HepG2 (cell line): Measurements from ENCODE around the gene CRAMP1. TPM values are rescaled to one million over a fixed set of nuclear protein-coding genes. Genes with fewer than 3 reads are reported as not detected.

ENCODE experiments used
- ATAC-seq: fragments of 200-7000 bp; cut with Tn5 transposase; 3 replicates; pipeline ENCODE4 v1.9.1; 2020; ENCODE audit warnings: mild to moderate bottlenecking, moderate library complexity
- BruUV-seq: library from RNA; stranded (reverse); fragments of 400-500 nt; replicated peaks from 2 replicates; lab custom pipeline; 2021; lab: Mats Ljungman, UMichigan
- CTCF ChIA-PET: fragments of 300-600 bp; formaldehyde crosslinking; extraction: SDS; loops from one replicate; lab custom pipeline; 2021; ENCODE audit warnings: low total read pairs, inconsistent platforms, low intra/inter-chr PET ratio; lab: Yijun Ruan, JAX
- POLR2A ChIA-PET: fragments of 350-600 bp; sonication (Branson Sonifier 250); formaldehyde crosslinking; loops from one replicate; lab custom pipeline; 2020; ENCODE audit warnings: antibody characterized with exemption, inconsistent platforms; lab: Yijun Ruan, JAX
- DNase-seq: peaks from one replicate; pipeline ENCODE4 v3.0.0-alpha.2; 2015; ENCODE audit warnings: low spot score
- FAIRE-seq: peaks from 3 replicates; lab custom pipeline; 2011; peaks lifted over from hg19 to GRCh38; lab: Jason Lieb, UNC
- H2AFZ ChIP-seq: one replicate; pipeline ENCODE4 v1.6.1; 2011; ENCODE audit warnings: low read length, inconsistent platforms
- H3K27ac ChIP-seq: fragments of 300-600 bp; 3 replicates; pipeline ENCODE4 v1.8.0; 2011; ENCODE audit warnings: mixed run types, mild to moderate bottlenecking, mixed read lengths, low read length, inconsistent platforms; ENCODE audit not compliant: insufficient read depth; ENCODE audit errors: extremely low read length
- H3K27me3 ChIP-seq, 2 experiments: fragments of 200-600 bp in 1 of 2; 2 replicates in 1 of 2; 3 replicates in 1 of 2; pipeline versions ENCODE4 v1.6.0 to v1.8.0; 2011; ENCODE audit warnings: low read length in 2 of 2, mild to moderate bottlenecking in 2 of 2, moderate library complexity in 2 of 2, inconsistent platforms in 1 of 2; ENCODE audit not compliant: insufficient read depth in 2 of 2, control insufficient read depth in 1 of 2
- H3K36me3 ChIP-seq, 2 experiments: fragments of 200-600 bp in 1 of 2; replicated peaks in 1 of 2; 2 replicates in 1 of 2; 3 replicates in 1 of 2; pipeline versions ENCODE4 v1.5.1 to v1.8.0; 2011; ENCODE audit warnings: low read length in 2 of 2, inconsistent platforms in 1 of 2; ENCODE audit not compliant: insufficient read depth in 2 of 2, control insufficient read depth in 1 of 2
- H3K4me1 ChIP-seq: 2 replicates; pipeline ENCODE4 v1.5.1; 2012; ENCODE audit warnings: low read length, inconsistent platforms; ENCODE audit not compliant: insufficient read depth
- H3K4me2 ChIP-seq: 2 replicates; pipeline ENCODE4 v1.6.0; 2011; ENCODE audit warnings: low read depth, low read length, inconsistent platforms
- H3K4me3 ChIP-seq, 3 experiments: fragments of 200-600 bp in 1 of 3; sonication (generic), shearing (Covaris generic) in 1 of 3; replicated peaks in 1 of 3; 2 replicates each; pipeline ENCODE4 v1.5.1; 2011 to 2016; ENCODE audit warnings: low read length in 3 of 3, inconsistent platforms in 2 of 3, low read depth in 2 of 3, mild to moderate bottlenecking in 2 of 3, control low read depth in 1 of 3, mixed read lengths in 1 of 3; ENCODE audit not compliant: insufficient read depth in 1 of 3
- H3K79me2 ChIP-seq: one replicate; pipeline ENCODE4 v1.6.1; 2011; ENCODE audit warnings: low read length, inconsistent platforms; ENCODE audit not compliant: insufficient read depth
- H3K9ac ChIP-seq: 2 replicates; pipeline ENCODE4 v1.6.0; 2011; ENCODE audit warnings: mild to moderate bottlenecking, low read depth, low read length, inconsistent platforms; ENCODE audit not compliant: insufficient read depth
- H3K9me3 ChIP-seq: 2 replicates; pipeline ENCODE4 v1.5.1; 2012; ENCODE audit warnings: mild to moderate bottlenecking, low read length
- H4K20me1 ChIP-seq: 2 replicates; pipeline ENCODE4 v1.6.0; 2011; ENCODE audit warnings: inconsistent platforms, mild to moderate bottlenecking, low read length, moderate library complexity; ENCODE audit not compliant: insufficient read depth
- DZIP1 ChIP-seq: sonication (generic); formaldehyde crosslinking; IDR thresholded peaks from 2 replicates; pipeline ENCODE4 v1.5.0; 2020; ENCODE audit warnings: mild to moderate bottlenecking, missing genetic modification reagents
- MAFK ChIP-seq, 2 experiments: IDR thresholded peaks in 1 of 2; conservative IDR thresholded peaks in 1 of 2; 2 replicates each; pipeline ENCODE4 v1.6.1; 2011; ENCODE audit warnings: improper control_type of control experiment in 2 of 2, low read length in 2 of 2
- RAD51 ChIP-seq: fragments of 450-650 bp; IDR thresholded peaks from 2 replicates; pipeline ENCODE4 v1.6.1; 2016; ENCODE audit warnings: borderline replicate concordance
- SALL1 ChIP-seq: sonication (generic); formaldehyde crosslinking; IDR thresholded peaks from 2 replicates; pipeline ENCODE4 v1.8.0; 2022; ENCODE audit warnings: mild to moderate bottlenecking, missing genetic modification reagents
- SIN3A ChIP-seq: IDR thresholded peaks from 2 replicates; pipeline ENCODE4 v1.6.1; 2011; ENCODE audit warnings: low read depth, mild to moderate bottlenecking, control low read depth, low read length, borderline replicate concordance
- TCF7 ChIP-seq: sonication (generic); IDR thresholded peaks from 2 replicates; pipeline ENCODE4 v1.6.1; 2016; ENCODE audit warnings: antibody characterized with exemption, low read depth
- ZNF280B ChIP-seq: sonication (generic); formaldehyde crosslinking; IDR thresholded peaks from 2 replicates; pipeline ENCODE4 v1.5.0; 2020; ENCODE audit warnings: missing genetic modification reagents, mild to moderate bottlenecking, borderline replicate concordance
- ZNF326 ChIP-seq: sonication (generic); formaldehyde crosslinking; IDR thresholded peaks from 2 replicates; pipeline ENCODE4 v1.4.0; 2020; ENCODE audit warnings: missing genetic modification reagents, borderline replicate concordance
- ZNF703 ChIP-seq: sonication (generic); formaldehyde crosslinking; IDR thresholded peaks from 2 replicates; pipeline ENCODE4 v1.5.1; 2020; ENCODE audit warnings: missing genetic modification reagents, mild to moderate bottlenecking, moderate library complexity, borderline replicate concordance
- ZSCAN25 ChIP-seq: sonication (generic); formaldehyde crosslinking; IDR thresholded peaks from 2 replicates; pipeline ENCODE4 v1.8.0; 2022; ENCODE audit warnings: mild to moderate bottlenecking, missing genetic modification reagents
- WGBS: methylation state at CpG from one replicate; pipeline ENCODE4 v1.1.6; 2017; ENCODE audit warnings: low lambda C conversion rate; 5-methylcytosine and 5-hydroxymethylcytosine counted together
- in situ Hi-C: cut with HindIII; loops from 2 replicates; pipeline ENCODE4 v1.10.0; 2017; ENCODE audit warnings: low pct_unique_long_range_greater_than_20kb; ENCODE audit not compliant: extremely low pct_ligation_motif_present
- intact Hi-C: fragments of 100-400 bp; cut with micrococcal nuclease; formaldehyde crosslinking; loops from one replicate; pipeline ENCODE4 v1.10.0; 2022; ENCODE audit not compliant: unreplicated experiment
- polyA plus RNA-seq, 8 experiments: library from polyadenylated mRNA; depleted of rRNA in 3 of 8; stranded (reverse) in 7 of 8; unstranded in 1 of 8; fragments of >200 nt; fragmentation: Illumina TruSeq in 4 of 8; extraction: Trizol in 4 of 8; gene quantifications; 2 replicates each; pipeline versions ENCODE4 v1.2.1 to v1.2.3, GENCODE V29; 2011 to 2016; ENCODE audit warnings: low read depth in 4 of 8, missing spikeins in 1 of 8, mixed read lengths in 1 of 8; ENCODE audit not compliant: insufficient read depth in 1 of 8
- total RNA-seq, 5 experiments: library from RNA; depleted of rRNA; stranded (reverse); fragments of >200 nt; fragmentation: Illumina TruSeq; extraction: Trizol; gene quantifications; 2 replicates each; pipeline ENCODE4 v1.2.3, GENCODE V29; 2016; ENCODE audit warnings: low read depth in 1 of 5

The CRAMP1 gene
- total and polyA plus RNA-seq, 2 of the 13 experiments (the other 11 are each of a cell fraction or from before 2014, with no cell fraction given): 6.8 to 9.7 TPM

- Histone ChIP-seq H3K4me3 (no peak overlapping the region), H3K4me2 (no peak overlapping the region), H2AFZ (no peak overlapping the region), H3K9me3 (no peaks in the 10 kb centered on the region), H3K27ac (no peak overlapping the region), H4K20me1 (0 out of 2 replicates have a peak, but pooled peaks cover 5% of the 10 kb centered on the region), H3K27me3 (no peaks in the 10 kb centered on the region; a peak in 1 of 5 replicates), H3K79me2 (peaks cover 65% of the 10 kb centered on the region), H3K4me1 (peaks cover 36% of the 10 kb centered on the region), H3K36me3 (peaks cover 2 to 28% of the 10 kb centered on the region in 2 experiments; a peak in 4 of 5 replicates), H3K9ac (no peak overlapping the region; the same call in 1 of the 2 replicates)
- POLR2A ChIA-PET: interaction anchor here (1.4 kb wide), 1 partner anchor 68 kb away, joined by 3 read pairs; no protein-coding TSS in a partner anchor
- DNase-seq (no peak), ATAC-seq (no peak), FAIRE-seq (no peak)
- TF ChIP-seq ZNF280B (CRISPR knock-in tag) (no peak), DZIP1 (no peak), RAD51 (no peak), ZNF703 (CRISPR knock-in tag) (no peak), MAFK (conservative IDR thresholded peaks at IDR 0.05 in 1 of 2, IDR thresholded peaks at IDR 0.05 in 1 of 2; ENCODE audit: low read length in 2 of 2) (no peak), SALL1 (CRISPR knock-in tag) (no peak), SIN3A (no peak), TCF7 (no peak), ZSCAN25 (no peak), ZNF326 (no peak)
- CTCF ChIA-PET: no interaction called here
- BruUV-seq: no TSS peak
- intact Hi-C loops (no loop called here), in situ Hi-C loops (no loop called here)
- WGBS: 96% methylated on average over 10 of the region's 10 CpGs
Measured at GRCh38 chr16:1681032-1681431, 68.9 kb downstream of the CRAMP1 start.
